Activated CD4-positive, alpha-beta T cell treated with anti-CD3 and anti-CD28 coated beads for 24 hours (primary cell): ENCODE results near the gene GLCCI1.

Source experiments
- DNase-seq, 2 donors: peaks; one replicate each; pipeline ENCODE4 v3.0.0-alpha.2; 2020; ENCODE audit warnings: low read depth in 2 of 2

The GLCCI1 gene

DNA sequence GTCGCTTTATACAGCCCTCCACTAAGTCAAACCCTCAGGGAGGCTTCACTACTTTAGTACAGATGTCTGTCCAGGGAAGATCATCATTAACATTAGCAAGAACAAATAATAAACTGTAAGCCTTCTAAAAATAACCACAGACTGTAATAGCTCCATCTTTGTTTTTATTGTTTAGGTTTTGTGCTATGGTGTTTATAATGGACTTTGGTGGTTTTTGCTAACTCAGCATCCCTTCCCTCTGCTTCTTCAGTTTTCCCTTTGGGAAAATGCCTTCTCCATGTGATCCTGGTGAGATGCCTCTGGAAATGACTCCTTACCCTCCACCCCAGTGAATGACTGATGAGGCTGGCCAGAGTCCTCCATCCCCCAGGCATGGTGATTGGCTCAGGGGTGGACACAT is 162.1 kb downstream of the GLCCI1 start:
- no peak for DNase-seq

DNA sequence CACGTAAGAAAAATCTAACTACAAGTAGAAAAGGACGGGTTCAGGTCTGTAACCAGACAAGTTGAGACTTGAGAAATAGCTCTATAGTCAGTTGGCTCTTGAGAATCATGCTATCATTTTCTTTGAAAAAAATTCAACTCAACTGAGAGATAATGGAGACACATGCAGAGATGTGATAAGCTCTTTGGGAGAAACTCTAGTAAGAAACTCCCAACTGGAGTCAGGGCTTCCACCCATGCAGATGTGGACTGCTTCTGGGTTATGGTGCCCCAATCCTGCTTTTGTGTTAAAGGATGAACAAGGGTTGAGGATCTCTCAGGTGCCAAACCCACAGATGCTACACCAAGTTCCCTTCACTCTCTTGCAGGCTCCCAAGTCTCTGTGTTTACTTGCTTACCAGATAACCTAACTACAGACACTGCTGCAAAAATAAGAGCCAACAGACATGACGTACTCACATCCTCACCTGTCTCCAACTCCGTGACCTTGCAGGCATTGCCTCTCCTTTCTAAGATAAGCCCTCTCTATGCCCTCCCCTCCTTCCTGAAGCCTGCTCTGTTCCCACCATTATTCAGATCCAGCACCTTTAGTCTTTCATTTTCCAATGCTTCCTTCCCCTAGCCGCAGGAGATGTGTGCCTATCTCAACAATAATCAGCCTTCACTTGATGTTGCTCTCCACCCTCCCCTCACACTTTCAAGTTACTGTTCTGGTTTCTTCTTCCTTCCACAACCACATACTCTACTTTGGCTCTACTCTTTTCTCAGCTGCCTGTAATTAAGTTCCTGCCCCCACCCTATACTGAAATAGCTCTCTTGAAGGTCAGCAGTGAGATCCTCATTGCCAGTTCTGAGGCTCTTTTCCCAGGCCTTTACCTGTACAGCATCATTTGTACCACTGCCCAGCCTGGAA is 163.4 kb downstream of the GLCCI1 start:
- DNase-seq: no peak

DNA sequence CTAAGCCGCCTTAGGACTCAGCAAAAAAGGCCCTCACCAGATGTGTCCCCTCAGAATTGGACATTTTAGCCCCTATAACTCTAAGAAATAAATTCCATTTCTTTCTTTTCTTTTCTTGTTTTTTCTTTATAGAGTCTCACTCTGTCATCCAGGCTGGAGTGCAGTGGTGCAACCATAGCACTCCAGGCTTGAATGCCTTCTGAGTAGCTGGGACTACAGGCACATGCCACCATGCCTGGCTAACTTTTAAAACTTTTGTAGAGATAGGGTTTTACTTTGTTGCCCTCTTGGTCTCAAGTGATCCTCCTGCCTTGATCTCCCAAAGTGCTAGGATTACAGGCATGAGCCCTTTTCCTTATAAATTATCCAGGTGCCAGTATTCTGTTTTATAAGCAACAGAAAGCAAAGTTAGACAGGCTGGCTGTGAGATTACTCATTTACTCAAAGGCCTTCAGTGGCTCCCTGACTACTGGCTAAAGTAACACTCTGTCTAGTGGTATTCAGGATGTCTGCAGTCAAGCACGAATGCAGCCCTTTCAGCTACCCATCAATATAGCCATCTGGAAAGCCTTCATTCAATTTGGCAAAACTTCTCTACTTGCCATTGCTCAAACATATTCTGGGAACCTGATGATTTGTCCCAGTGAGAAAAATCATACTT is 164.7 kb downstream of the GLCCI1 start:
- no peak for DNase-seq

DNA sequence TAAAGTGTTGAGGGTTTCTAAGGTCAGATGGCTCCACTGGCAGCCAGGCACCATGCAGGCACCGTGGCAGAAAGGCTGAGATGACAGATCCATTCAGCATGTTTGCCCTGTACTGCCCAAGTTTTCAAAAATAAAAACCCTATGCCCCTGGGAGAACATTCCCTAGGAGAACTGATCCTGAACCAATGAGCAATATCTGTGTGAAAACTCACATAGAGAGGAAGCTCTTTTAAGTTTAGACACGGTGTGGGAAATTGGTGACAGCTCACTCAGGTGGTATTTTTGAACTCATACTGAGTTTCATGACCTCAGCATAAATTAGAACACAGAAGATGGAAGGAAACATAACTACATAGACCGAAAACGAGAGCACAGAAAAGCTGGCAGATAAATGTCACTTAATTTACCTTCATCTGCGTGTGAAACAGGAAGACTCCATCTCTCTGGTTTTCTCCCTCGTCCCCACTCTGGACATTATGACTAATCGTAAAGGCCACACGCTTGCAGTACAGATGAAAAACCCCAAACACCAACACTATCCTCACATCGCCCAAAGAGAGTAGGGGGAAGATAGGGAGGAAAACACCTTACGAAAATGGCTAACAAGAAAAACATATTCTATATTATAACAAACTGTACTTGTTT is 165.6 kb downstream of the GLCCI1 start:
- DNase-seq: no peak

DNA sequence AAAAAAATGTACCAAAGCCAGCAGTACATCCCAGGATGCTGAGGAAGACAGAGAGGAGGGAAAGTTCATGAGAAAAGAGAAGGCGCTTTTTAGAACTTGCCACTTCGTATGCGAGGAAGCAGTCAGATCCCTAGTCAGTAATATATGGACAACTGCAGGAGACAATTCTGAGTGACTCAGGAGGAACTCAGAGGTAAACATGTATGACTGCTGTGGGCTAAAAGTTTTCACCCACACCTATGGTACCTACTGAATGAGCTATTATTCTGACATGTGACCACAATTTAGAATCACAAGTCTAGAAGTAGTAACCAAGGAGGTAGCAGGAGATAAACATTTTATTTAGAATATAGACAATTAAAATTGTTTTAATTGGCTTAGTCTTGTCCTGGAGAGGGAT is 166.8 kb downstream of the GLCCI1 start:
- no peak for DNase-seq

DNA sequence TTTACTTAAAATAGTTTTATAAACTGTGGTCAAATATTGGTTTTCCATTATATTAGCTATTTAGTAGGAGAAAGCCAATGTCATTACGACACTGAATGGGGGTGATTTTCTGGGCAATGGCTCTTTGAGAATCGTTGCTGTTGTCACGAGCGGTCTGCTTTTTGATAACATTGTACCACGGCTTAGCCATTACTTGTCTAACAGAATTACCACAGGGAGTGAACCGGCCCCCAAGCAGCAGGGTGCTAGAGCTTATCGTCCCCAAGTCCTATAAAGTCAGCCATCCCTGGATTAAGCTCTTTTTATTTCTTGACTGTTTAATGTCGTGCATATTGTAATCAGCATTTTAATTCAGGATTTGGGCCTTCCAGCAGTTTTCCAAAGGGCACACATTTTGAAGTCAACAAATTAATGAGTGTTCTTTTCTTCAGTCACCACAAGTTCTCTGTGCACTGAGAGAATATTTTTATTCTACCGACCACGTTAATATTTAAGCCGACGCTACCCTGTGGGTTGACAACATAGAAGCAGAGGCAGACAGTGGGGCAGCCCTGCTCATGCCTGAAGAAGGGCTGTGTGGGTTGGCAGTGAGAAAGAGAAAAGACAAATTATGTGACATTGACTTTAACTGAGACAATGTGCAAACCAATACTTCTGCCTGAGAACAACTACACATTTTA is 167.6 kb downstream of the GLCCI1 start:
- DNase-seq: no peak
